SK-N-SH treated with all-trans-retinoic acid at 6 μM for 48 hours (cell line): ENCODE data around the gene DOC2A.

Experiments used
- TOX ChIP-seq: fragments of 250-450 bp; sonication (Bioruptor Pico); IDR thresholded peaks from 2 replicates; pipeline ENCODE4 v1.8.0; 2021; ENCODE audit warnings: mild to moderate bottlenecking, moderate library complexity, borderline replicate concordance

Gene DOC2A

GRCh38 chr16:29958756-29959155, 52.1 kb downstream of the DOC2A start (continued):
- no peak for TF ChIP-seq TOX (CRISPR knock-in tag)
